GM23338 (cell line): Measurements from ENCODE around the gene SIM1. TPM values are rescaled to one million over a fixed set of nuclear protein-coding genes. Genes with fewer than 3 reads are reported as not detected.
A peak's percentile ranks its signal among the peaks of the same experiment; 100 is the strongest.

ENCODE experiments used
- ATAC-seq: fragments of 200-7000 bp; cut with Tn5 transposase; 3 replicates; pipeline ENCODE4 v1.9.1; 2020
- DNase-seq: peaks from one replicate; pipeline ENCODE4 v3.0.0-alpha.2; 2015; ENCODE audit warnings: low spot score
- H2AFZ ChIP-seq: fragments of 200-600 bp; sonication (generic); 2 replicates; pipeline ENCODE4 v1.8.0; 2016; ENCODE audit warnings: antibody characterized with exemption, mild to moderate bottlenecking, moderate library complexity
- H3F3A ChIP-seq: fragments of 200-600 bp; sonication (generic); replicated peaks from 2 replicates; pipeline ENCODE4 v1.8.0; 2017; ENCODE audit warnings: antibody characterized with exemption, mixed run types, low read depth
- H3K27ac ChIP-seq: fragments of 200-600 bp; sonication (generic); 2 replicates; pipeline ENCODE4 v1.6.1; 2016; ENCODE audit warnings: low read depth
- H3K27me3 ChIP-seq: fragments of 200-600 bp; sonication (generic); 2 replicates; pipeline ENCODE4 v1.8.0; 2016; ENCODE audit warnings: mild to moderate bottlenecking, mixed run types, moderate library complexity; ENCODE audit not compliant: insufficient read depth
- H3K36me3 ChIP-seq: fragments of 200-600 bp; sonication (generic); 2 replicates; pipeline ENCODE4 v1.8.0; 2016; ENCODE audit warnings: mild to moderate bottlenecking; ENCODE audit not compliant: insufficient read depth
- H3K4me1 ChIP-seq: fragments of 200-600 bp; sonication (generic); 2 replicates; pipeline ENCODE4 v1.8.0; 2016; ENCODE audit warnings: mild to moderate bottlenecking, moderate library complexity; ENCODE audit not compliant: insufficient read depth
- H3K4me2 ChIP-seq: fragments of 200-600 bp; sonication (generic); 2 replicates; pipeline ENCODE4 v1.7.1; 2017; ENCODE audit warnings: mixed run types
- H3K4me3 ChIP-seq: fragments of 200-600 bp; sonication (generic); 2 replicates; pipeline ENCODE4 v1.6.1; 2016; ENCODE audit warnings: mixed run types
- H3K79me2 ChIP-seq: fragments of 200-600 bp; sonication (generic); replicated peaks from 2 replicates; pipeline ENCODE4 v1.8.0; 2017; ENCODE audit warnings: mild to moderate bottlenecking; ENCODE audit not compliant: insufficient read depth
- H3K9me2 ChIP-seq: fragments of 200-600 bp; sonication (generic); 2 replicates; pipeline ENCODE4 v1.8.0; 2017; ENCODE audit not compliant: insufficient read depth
- H4K20me1 ChIP-seq: fragments of 200-600 bp; sonication (generic); replicated peaks from 2 replicates; pipeline ENCODE4 v1.8.0; 2017; ENCODE audit warnings: mild to moderate bottlenecking; ENCODE audit not compliant: insufficient read depth
- H3K27ac Mint-ChIP-seq: 2 replicates; pipeline ENCODE4 v1.8.0; 2020; ENCODE audit warnings: inconsistent platforms, mild to moderate bottlenecking, moderate library complexity, mixed read lengths
- H3K27me3 Mint-ChIP-seq: 3 replicates; pipeline ENCODE4 v1.8.0; 2022; ENCODE audit warnings: low read depth, mild to moderate bottlenecking, moderate library complexity, mixed read lengths, inconsistent platforms; ENCODE audit not compliant: insufficient read depth, poor library complexity
- H3K36me3 Mint-ChIP-seq: 3 replicates; pipeline ENCODE4 v1.8.0; 2021; ENCODE audit warnings: low read depth, mild to moderate bottlenecking, inconsistent platforms, moderate library complexity, mixed read lengths
- H3K4me1 Mint-ChIP-seq: 3 replicates; pipeline ENCODE4 v1.8.0; 2020; ENCODE audit warnings: mild to moderate bottlenecking, inconsistent platforms, mixed read lengths
- H3K4me3 Mint-ChIP-seq: 3 replicates; pipeline ENCODE4 v1.8.0; 2021; ENCODE audit warnings: moderate library complexity, mild to moderate bottlenecking, inconsistent platforms, mixed read lengths
- H3K9me3 Mint-ChIP-seq: 3 replicates; pipeline ENCODE4 v1.8.0; 2020; ENCODE audit warnings: moderate library complexity, mild to moderate bottlenecking, inconsistent platforms, mixed read lengths
- CREB1 ChIP-seq: fragments of 250-450 bp; sonication (Bioruptor Pico); IDR thresholded peaks from 2 replicates; pipeline ENCODE4 v1.5.0; 2020; ENCODE audit warnings: low read depth, mild to moderate bottlenecking, moderate library complexity
- EZH2 ChIP-seq: fragments of 200-600 bp; sonication (generic); IDR thresholded peaks from one replicate; pipeline ENCODE4 v1.8.0; 2017; ENCODE audit warnings: antibody characterized with exemption, mild to moderate bottlenecking, low read depth; ENCODE audit not compliant: unreplicated experiment
- EZH2phosphoT487 ChIP-seq: fragments of 200-600 bp; sonication (generic); IDR thresholded peaks from one replicate; pipeline ENCODE4 v1.8.1; 2018; ENCODE audit warnings: antibody characterized with exemption; ENCODE audit not compliant: unreplicated experiment
- JUNB ChIP-seq: IDR thresholded peaks from one replicate; pipeline ENCODE4 v1.6.1; 2016; ENCODE audit warnings: antibody characterized with exemption; ENCODE audit not compliant: unreplicated experiment
- STAT1 ChIP-seq: IDR thresholded peaks from one replicate; pipeline ENCODE4 v1.6.1; 2016; ENCODE audit warnings: antibody characterized with exemption; ENCODE audit not compliant: unreplicated experiment
- ZNF114 ChIP-seq: fragments of 250-450 bp; sonication (Bioruptor Pico); IDR thresholded peaks from 2 replicates; pipeline ENCODE4 v1.5.0; 2020; ENCODE audit warnings: mild to moderate bottlenecking, moderate library complexity
- ZNF331 ChIP-seq: fragments of 250-450 bp; sonication (Bioruptor Pico); IDR thresholded peaks from 2 replicates; pipeline ENCODE4 v1.5.0; 2020; ENCODE audit warnings: low read depth, mild to moderate bottlenecking, moderate library complexity
- polyA plus RNA-seq: library from polyadenylated mRNA; unstranded; fragments of >200 nt; fragmentation: Nextera tagmentation; extraction: Ambion mirVana; gene quantifications from 2 replicates; pipeline ENCODE4 v1.2.1, GENCODE V29; 2016
- total RNA-seq: library from RNA; depleted of rRNA; stranded (reverse); fragments of >200 nt; shearing (Covaris generic); gene quantifications from 2 replicates; pipeline ENCODE4 v1.2.3, GENCODE V29; 2014
- TF ChIP-seq, protein P1 (sequence below), 2 experiments: fragments of 200-600 bp in 1 of 2; sonication (generic) in 1 of 2; conservative IDR thresholded peaks; 2 replicates each; pipeline versions ENCODE4 v1.5.1 to v1.6.1; 2016 to 2017; ENCODE audit warnings: antibody characterized with exemption in 2 of 2, low read depth in 2 of 2, mild to moderate bottlenecking in 2 of 2, moderate library complexity in 1 of 2
- TF ChIP-seq, protein P2 (sequence below): IDR thresholded peaks from one replicate; pipeline ENCODE4 v1.6.1; 2018; ENCODE audit warnings: antibody characterized with exemption; ENCODE audit not compliant: unreplicated experiment

SIM1 gene
- total and polyA plus RNA-seq, 2 experiments from 2014 or later: 0.42 to 0.49 TPM

DNA sequence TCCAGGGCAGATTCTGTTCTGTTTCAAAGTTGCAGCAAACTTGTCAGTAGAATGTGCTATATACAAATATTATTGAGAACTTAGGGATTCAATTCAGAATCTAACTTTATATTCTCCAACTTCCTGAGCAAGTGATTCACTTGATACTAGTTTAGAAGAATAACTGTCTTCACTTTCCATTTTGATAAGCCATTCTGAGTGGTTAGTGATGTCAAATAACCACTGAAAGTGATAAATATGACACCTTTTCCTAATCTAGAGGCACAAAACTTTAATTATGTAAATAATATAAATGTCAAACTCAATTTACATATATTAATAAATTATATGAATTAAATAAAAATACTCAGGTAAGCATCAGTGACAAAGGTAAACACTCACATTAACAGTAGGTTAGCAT, 20.5 kb upstream of the SIM1 start:
- Histone ChIP-seq H3K27ac (no peak overlapping the region), H3K79me2 (no peaks in the 10 kb centered on the region), H3K4me1 (no peaks in the 10 kb centered on the region), H4K20me1 (no peaks in the 10 kb centered on the region), H3K9me2 (no peaks in the 10 kb centered on the region), H3K36me3 (no peaks in the 10 kb centered on the region), H3K27me3 (no peaks in the 10 kb centered on the region), H3K4me2 (no peak overlapping the region), H3K4me3 (no peak overlapping the region), H2AFZ (no peak overlapping the region), H3F3A (no peaks in the 10 kb centered on the region)
- Mint-ChIP-seq H3K36me3 (peaks cover 5% of the 10 kb centered on the region), H3K27me3 (peaks cover 5% of the 10 kb centered on the region), H3K9me3 (peaks cover 5% of the 10 kb centered on the region), H3K4me3 (no peak overlapping the region), H3K4me1 (no peaks in the 10 kb centered on the region), H3K27ac (no peak overlapping the region)
- no peak for DNase-seq
- TF ChIP-seq STAT1 (no peak), CREB1 (no peak), ZNF114 (CRISPR knock-in tag) (no peak), EZH2 (no peak), ZNF331 (no peak), JUNB (no peak), EZH2phosphoT487 (no peak)
- TF ChIP-seq, protein P1, sequence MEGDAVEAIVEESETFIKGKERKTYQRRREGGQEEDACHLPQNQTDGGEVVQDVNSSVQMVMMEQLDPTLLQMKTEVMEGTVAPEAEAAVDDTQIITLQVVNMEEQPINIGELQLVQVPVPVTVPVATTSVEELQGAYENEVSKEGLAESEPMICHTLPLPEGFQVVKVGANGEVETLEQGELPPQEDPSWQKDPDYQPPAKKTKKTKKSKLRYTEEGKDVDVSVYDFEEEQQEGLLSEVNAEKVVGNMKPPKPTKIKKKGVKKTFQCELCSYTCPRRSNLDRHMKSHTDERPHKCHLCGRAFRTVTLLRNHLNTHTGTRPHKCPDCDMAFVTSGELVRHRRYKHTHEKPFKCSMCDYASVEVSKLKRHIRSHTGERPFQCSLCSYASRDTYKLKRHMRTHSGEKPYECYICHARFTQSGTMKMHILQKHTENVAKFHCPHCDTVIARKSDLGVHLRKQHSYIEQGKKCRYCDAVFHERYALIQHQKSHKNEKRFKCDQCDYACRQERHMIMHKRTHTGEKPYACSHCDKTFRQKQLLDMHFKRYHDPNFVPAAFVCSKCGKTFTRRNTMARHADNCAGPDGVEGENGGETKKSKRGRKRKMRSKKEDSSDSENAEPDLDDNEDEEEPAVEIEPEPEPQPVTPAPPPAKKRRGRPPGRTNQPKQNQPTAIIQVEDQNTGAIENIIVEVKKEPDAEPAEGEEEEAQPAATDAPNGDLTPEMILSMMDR (conservative IDR thresholded peaks at IDR 0.05; ENCODE audit: low read depth in 2 of 2): no peak
- no peak for ATAC-seq

DNA sequence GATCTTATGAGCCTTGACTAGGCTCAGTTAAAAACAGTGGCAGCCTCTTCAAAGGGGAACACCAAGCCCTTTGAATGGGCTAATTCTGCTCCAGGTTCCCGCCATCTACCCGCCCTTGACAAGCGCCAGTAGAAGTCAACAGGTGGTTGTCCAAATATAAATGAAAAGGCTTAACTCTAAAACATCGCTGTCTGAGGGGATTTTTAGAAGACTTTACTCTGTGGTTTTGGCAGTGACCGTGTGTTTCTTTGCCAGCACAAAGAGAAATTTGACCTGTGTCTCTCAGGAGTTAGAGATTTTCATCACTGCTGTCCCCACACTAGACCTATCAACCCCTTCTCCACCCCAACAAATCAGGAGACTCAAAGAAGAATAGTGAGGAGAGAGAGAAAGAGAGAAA, 19.8 kb upstream of the SIM1 start:
- Mint-ChIP-seq H3K36me3 (peaks cover 2% of the 10 kb centered on the region), H3K27ac (no peak overlapping the region), H3K27me3 (peaks cover 3% of the 10 kb centered on the region), H3K9me3 (peaks cover 2% of the 10 kb centered on the region), H3K4me1 (no peaks in the 10 kb centered on the region), H3K4me3 (no peak overlapping the region)
- H3K4me2 ChIP-seq: no peak overlapping the region
- no peaks in the 10 kb centered on the region for H4K20me1 ChIP-seq
- no peak overlapping the region for H3K4me3 ChIP-seq
- peak overlapping the region; percentile 47; the same call in 1 of the 2 replicates for H2AFZ ChIP-seq
- no peaks in the 10 kb centered on the region for H3K4me1 ChIP-seq
- DNase-seq (no peak), ATAC-seq (no peak)
- no peaks in the 10 kb centered on the region for H3F3A ChIP-seq
- H3K79me2 ChIP-seq: no peaks in the 10 kb centered on the region
- H3K27me3 ChIP-seq: no peaks in the 10 kb centered on the region
- no peaks in the 10 kb centered on the region for H3K9me2 ChIP-seq
- H3K27ac ChIP-seq: no peak overlapping the region
- no peaks in the 10 kb centered on the region for H3K36me3 ChIP-seq
- TF ChIP-seq JUNB (no peak), CREB1 (no peak), ZNF331 (no peak), STAT1 (no peak), EZH2 (no peak), ZNF114 (CRISPR knock-in tag) (no peak), EZH2phosphoT487 (no peak)
- TF ChIP-seq, protein P2, sequence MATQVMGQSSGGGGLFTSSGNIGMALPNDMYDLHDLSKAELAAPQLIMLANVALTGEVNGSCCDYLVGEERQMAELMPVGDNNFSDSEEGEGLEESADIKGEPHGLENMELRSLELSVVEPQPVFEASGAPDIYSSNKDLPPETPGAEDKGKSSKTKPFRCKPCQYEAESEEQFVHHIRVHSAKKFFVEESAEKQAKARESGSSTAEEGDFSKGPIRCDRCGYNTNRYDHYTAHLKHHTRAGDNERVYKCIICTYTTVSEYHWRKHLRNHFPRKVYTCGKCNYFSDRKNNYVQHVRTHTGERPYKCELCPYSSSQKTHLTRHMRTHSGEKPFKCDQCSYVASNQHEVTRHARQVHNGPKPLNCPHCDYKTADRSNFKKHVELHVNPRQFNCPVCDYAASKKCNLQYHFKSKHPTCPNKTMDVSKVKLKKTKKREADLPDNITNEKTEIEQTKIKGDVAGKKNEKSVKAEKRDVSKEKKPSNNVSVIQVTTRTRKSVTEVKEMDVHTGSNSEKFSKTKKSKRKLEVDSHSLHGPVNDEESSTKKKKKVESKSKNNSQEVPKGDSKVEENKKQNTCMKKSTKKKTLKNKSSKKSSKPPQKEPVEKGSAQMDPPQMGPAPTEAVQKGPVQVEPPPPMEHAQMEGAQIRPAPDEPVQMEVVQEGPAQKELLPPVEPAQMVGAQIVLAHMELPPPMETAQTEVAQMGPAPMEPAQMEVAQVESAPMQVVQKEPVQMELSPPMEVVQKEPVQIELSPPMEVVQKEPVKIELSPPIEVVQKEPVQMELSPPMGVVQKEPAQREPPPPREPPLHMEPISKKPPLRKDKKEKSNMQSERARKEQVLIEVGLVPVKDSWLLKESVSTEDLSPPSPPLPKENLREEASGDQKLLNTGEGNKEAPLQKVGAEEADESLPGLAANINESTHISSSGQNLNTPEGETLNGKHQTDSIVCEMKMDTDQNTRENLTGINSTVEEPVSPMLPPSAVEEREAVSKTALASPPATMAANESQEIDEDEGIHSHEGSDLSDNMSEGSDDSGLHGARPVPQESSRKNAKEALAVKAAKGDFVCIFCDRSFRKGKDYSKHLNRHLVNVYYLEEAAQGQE: no peak
